Body of pancreas (tissue), 4 donors: ENCODE data around the gene EBLN1. TPM values are rescaled to one million over a fixed set of nuclear protein-coding genes. Genes with fewer than 3 reads are reported as not detected.

ENCODE experiments used
- ATAC-seq: fragments of 150-250 bp; one replicate; pipeline ENCODE4 v1.9.1; 2016
- DNase-seq, 4 donors: peaks; one replicate each; pipeline ENCODE4 v3.0.0-alpha.2; 2019
- H3K27ac ChIP-seq, 4 donors: fragments of 200-600 bp; sonication (generic); 1 replicate in 3 of 4; 2 replicates in 1 of 4; pipeline versions ENCODE4 v1.5.1 to v1.6.1; 2016 to 2019; ENCODE audit warnings: mild to moderate bottlenecking in 1 of 4, mixed read lengths in 1 of 4, moderate library complexity in 1 of 4
- H3K27me3 ChIP-seq, 2 donors: fragments of 200-600 bp; sonication (generic); one replicate each; pipeline ENCODE4 v1.6.0; 2016; ENCODE audit warnings: mild to moderate bottlenecking in 1 of 2
- H3K36me3 ChIP-seq, 2 donors: fragments of 200-600 bp; sonication (generic); replicated peaks in 1 of 2; 2 replicates each; pipeline ENCODE4 v1.5.1; 2016; ENCODE audit warnings: low read depth in 2 of 2; ENCODE audit not compliant: insufficient read depth in 1 of 2
- H3K4me1 ChIP-seq: fragments of 200-600 bp; sonication (generic); one replicate; pipeline ENCODE4 v1.6.0; 2016
- H3K4me3 ChIP-seq, 2 donors: fragments of 200-600 bp; sonication (generic); 1 replicate in 1 of 2; 2 replicates in 1 of 2; pipeline ENCODE4 v1.5.1; 2016 to 2019
- H3K9me3 ChIP-seq, 3 donors: fragments of 200-600 bp; sonication (generic); 1 replicate in 2 of 3; 2 replicates in 1 of 3; pipeline ENCODE4 v1.5.1; 2016
- POLR2A ChIP-seq, 3 donors: fragments of 450-650 bp; IDR thresholded peaks; one replicate each; pipeline ENCODE4 v1.6.1; 2016; ENCODE audit warnings: antibody characterized with exemption in 3 of 3, mild to moderate bottlenecking in 2 of 3
- WGBS, 2 donors: methylation state at CpG; one replicate each; pipeline ENCODE4 v1.1.5; 2017; 5-methylcytosine and 5-hydroxymethylcytosine counted together
- intact Hi-C: fragments of 100-400 bp; cut with DNase I; formaldehyde crosslinking; loops from one replicate; pipeline ENCODE4 v1.15.1; 2023
- total RNA-seq, 2 donors: library from RNA; depleted of rRNA; stranded (reverse); fragments of >200 nt; gene quantifications; one replicate each; pipeline ENCODE4 v1.1.0, GENCODE V29; 2016
- TF ChIP-seq, protein P1 (sequence below), 7 experiments: fragments of 450-650 bp in 4 of 7; fragments of 200-600 bp in 3 of 7; sonication (generic) in 3 of 7; IDR thresholded peaks; one replicate each; pipeline ENCODE4 v1.5.1; 2016 to 2019; ENCODE audit warnings: antibody characterized with exemption in 7 of 7

The EBLN1 gene
- total RNA-seq, 2 donors from 2014 or later, result not detected

DNA sequence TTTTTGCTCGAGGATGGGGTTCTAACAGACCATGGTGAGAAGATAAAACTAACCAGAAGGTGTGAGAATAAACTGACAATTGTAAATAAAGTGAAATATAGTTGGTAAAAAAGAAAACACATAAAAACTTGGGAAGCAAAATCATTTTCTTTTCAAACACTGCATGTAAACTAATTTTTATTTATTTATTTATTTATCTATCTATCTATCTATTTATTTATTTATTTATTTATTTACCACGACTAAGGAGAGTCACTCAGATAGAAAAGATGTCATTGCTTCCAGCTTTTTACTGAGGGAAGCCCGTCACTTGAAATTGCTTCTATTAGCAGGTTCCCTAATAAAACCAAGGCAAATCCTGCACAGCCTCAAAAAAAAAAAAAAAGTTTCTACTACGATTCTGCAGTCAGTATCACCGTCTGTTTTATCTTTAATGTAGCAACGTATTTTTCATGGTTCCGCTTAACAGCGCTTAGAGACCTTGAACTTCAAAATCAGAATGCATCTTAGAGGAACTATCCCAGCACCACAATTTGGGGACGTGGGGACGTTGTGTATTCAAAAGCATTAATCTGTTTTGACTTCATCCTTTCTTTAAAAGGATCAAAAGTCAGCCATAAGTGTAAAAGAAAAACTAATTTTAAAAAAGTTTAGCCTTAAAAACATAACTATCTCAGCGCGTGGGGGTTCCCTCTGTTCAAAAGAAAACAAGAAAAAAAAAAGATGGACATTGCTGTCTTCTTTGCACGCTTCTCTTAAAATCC lies 33.3 kb upstream of the EBLN1 start:
- peak overlapping the region in 3 of 4 donors; percentile 81 to 92 (median 86) for H3K27ac ChIP-seq
- DNase-seq (no peak), ATAC-seq (no peak)
- intact Hi-C loops, result no loop called here
- H3K36me3 ChIP-seq, result no peaks in the 10 kb centered on the region
- peaks cover 0 to 34% of the 10 kb centered on the region in 2 donors for H3K27me3 ChIP-seq
- H3K4me3 ChIP-seq, result peak overlapping the region in 1 of 2 donors; percentile 58
- 21 to 27% methylated on average over 13 of the region's 13 CpGs for WGBS, 2 donors
- H3K9me3 ChIP-seq, result no peaks in the 10 kb centered on the region
- peaks cover 21% of the 10 kb centered on the region for H3K4me1 ChIP-seq
- TF ChIP-seq POLR2A (IDR thresholded peaks at IDR 0.05), result no peak
- TF ChIP-seq, protein P1, sequence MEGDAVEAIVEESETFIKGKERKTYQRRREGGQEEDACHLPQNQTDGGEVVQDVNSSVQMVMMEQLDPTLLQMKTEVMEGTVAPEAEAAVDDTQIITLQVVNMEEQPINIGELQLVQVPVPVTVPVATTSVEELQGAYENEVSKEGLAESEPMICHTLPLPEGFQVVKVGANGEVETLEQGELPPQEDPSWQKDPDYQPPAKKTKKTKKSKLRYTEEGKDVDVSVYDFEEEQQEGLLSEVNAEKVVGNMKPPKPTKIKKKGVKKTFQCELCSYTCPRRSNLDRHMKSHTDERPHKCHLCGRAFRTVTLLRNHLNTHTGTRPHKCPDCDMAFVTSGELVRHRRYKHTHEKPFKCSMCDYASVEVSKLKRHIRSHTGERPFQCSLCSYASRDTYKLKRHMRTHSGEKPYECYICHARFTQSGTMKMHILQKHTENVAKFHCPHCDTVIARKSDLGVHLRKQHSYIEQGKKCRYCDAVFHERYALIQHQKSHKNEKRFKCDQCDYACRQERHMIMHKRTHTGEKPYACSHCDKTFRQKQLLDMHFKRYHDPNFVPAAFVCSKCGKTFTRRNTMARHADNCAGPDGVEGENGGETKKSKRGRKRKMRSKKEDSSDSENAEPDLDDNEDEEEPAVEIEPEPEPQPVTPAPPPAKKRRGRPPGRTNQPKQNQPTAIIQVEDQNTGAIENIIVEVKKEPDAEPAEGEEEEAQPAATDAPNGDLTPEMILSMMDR (IDR thresholded peaks at IDR 0.05), result no peak

DNA sequence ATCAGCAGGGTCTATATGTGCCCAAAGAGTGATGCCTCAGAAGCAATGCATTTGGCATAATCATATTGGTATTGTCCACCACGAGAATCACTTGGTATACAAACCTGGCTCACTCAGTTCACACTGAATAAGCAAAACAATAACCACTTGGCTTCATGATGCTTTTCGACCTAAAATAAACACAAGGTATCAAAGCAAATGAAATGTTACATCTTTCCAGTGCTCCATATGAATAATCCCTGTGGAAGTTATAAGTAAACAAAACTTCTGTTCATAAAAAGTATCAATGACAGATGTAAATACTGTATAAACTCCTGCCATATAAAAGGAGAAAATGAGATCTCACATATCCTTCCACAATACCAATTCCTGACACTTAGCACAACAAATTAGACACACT lies 29.8 kb upstream of the EBLN1 start:
- intact Hi-C loops, result no loop called here
- TF ChIP-seq POLR2A (IDR thresholded peaks at IDR 0.05), result no peak
- TF ChIP-seq, protein P1 (IDR thresholded peaks at IDR 0.05), result no peak
- DNase-seq, result no peak
- Histone ChIP-seq H3K9me3 (no peaks in the 10 kb centered on the region), H3K4me1 (peaks cover 14% of the 10 kb centered on the region), H3K27me3 (peaks cover 0 to 23% of the 10 kb centered on the region in 2 donors), H3K27ac (no peak overlapping the region), H3K4me3 (no peak overlapping the region), H3K36me3 (no peaks in the 10 kb centered on the region)
- no peak for ATAC-seq
- WGBS, 2 donors, result 63 to 67% methylated on average over 2 of the region's 2 CpGs

DNA sequence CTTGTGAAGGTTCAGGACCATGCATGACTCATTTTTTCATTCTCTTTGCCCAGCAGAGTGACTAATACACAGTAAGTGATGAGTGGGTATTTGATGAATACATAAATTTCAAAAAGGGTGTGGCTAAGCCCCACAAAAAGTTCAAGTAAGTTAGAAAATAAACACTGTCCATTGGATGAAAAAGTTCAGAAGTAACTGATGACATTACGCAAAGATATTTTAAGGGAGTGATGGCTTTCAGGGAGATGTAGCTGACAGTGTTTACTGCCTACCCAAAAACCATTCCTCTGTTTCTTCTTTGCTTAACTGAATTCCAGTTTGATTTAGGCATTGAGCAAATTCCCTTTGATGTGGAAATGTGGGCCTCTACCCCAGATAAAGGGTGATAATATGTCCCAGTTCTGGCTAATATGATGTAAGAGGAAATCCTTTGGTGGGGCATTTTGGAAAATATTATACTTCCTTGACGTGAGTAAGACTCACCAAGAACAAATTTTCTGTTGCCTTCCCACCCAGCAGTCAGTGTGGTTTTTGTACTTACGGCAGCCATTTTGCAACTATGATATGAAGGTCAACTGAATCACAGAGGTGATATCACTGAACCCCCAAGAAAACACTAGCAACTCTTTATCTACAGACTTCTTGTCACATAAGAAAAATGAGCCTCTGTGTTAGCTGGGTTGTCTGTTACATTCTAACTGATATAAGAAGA lies 29.0 kb upstream of the EBLN1 start:
- peaks cover 7% of the 10 kb centered on the region for H3K4me1 ChIP-seq
- H3K27me3 ChIP-seq, result peaks cover 0 to 21% of the 10 kb centered on the region in 2 donors
- ATAC-seq (no peak), DNase-seq (no peak)
- intact Hi-C loops, result no loop called here
- no peaks in the 10 kb centered on the region for H3K36me3 ChIP-seq
- no peak overlapping the region for H3K4me3 ChIP-seq
- no peaks in the 10 kb centered on the region for H3K9me3 ChIP-seq
- TF ChIP-seq, protein P1 (IDR thresholded peaks at IDR 0.05), result no peak
- no peak for TF ChIP-seq POLR2A (IDR thresholded peaks at IDR 0.05)
- no peak overlapping the region for H3K27ac ChIP-seq
- WGBS, 2 donors, result 67 to 84% methylated on average over 3 of the region's 3 CpGs

DNA sequence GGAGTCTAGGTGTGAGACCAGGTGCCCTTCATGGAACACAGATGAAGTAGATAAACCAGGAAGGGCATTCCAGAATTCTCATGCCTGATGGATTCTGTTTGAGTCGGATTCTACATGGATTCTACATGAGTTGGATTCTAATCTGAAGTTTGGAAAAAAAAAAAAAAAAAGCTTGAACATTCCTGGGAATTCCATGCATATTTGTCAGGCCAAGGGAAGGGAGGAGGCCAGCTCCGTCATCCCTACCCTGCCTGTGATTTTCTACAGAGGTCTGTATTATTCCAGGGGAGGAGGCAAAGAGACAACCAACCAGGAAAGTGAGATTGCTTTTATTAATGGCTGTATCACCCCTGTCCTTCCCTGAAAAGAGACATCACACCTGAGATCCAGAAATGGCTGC lies 27.8 kb upstream of the EBLN1 start:
- ATAC-seq (no peak), DNase-seq (no peak)
- intact Hi-C loops, result no loop called here
- Histone ChIP-seq H3K4me3 (no peak overlapping the region), H3K27ac (no peak overlapping the region), H3K9me3 (no peaks in the 10 kb centered on the region), H3K36me3 (no peaks in the 10 kb centered on the region), H3K27me3 (peaks cover 0 to 12% of the 10 kb centered on the region in 2 donors), H3K4me1 (no peaks in the 10 kb centered on the region)
- TF ChIP-seq POLR2A (IDR thresholded peaks at IDR 0.05), result no peak
- TF ChIP-seq, protein P1 (IDR thresholded peaks at IDR 0.05), result no peak
- 70 to 72% methylated on average over 2 of the region's 2 CpGs for WGBS, 2 donors
